Breast epithelium (tissue), 4 donors: ENCODE results near the gene CKS1B. TPM values are rescaled to one million over a fixed set of nuclear protein-coding genes. Genes with fewer than 3 reads are reported as not detected.

Experiments
- DNase-seq, 2 donors: peaks; one replicate each; pipeline ENCODE4 v3.0.0-alpha.2; 2019; ENCODE audit warnings: low spot score in 2 of 2
- H3K27ac ChIP-seq, 2 donors: fragments of 200-600 bp; sonication (generic) in 1 of 2; one replicate each; pipeline ENCODE4 v1.5.1; 2016 to 2019; ENCODE audit warnings: mild to moderate bottlenecking in 1 of 2
- H3K27me3 ChIP-seq, 2 donors: fragments of 200-600 bp; sonication (generic) in 1 of 2; one replicate each; pipeline versions ENCODE4 v1.5.1 to v1.6.0; 2017 to 2019; ENCODE audit warnings: control low read depth in 1 of 2, mild to moderate bottlenecking in 1 of 2
- H3K36me3 ChIP-seq: fragments of 200-600 bp; one replicate; pipeline ENCODE4 v1.5.1; 2019
- H3K4me1 ChIP-seq, 2 donors: fragments of 200-600 bp; sonication (generic); one replicate each; pipeline ENCODE4 v1.5.1; 2016 to 2019; ENCODE audit warnings: control low read depth in 1 of 2
- H3K4me3 ChIP-seq, 3 donors: fragments of 200-600 bp; sonication (generic); 1 replicate in 2 of 3; 2 replicates in 1 of 3; pipeline ENCODE4 v1.5.1; 2016 to 2019; ENCODE audit warnings: mild to moderate bottlenecking in 3 of 3, moderate library complexity in 2 of 3
- H3K9me3 ChIP-seq, 2 donors: fragments of 200-600 bp; sonication (generic) in 1 of 2; one replicate each; pipeline ENCODE4 v1.5.1; 2016 to 2019; ENCODE audit warnings: control low read depth in 1 of 2
- POLR2A ChIP-seq: fragments of 450-650 bp; IDR thresholded peaks from one replicate; pipeline ENCODE4 v1.6.1; 2016; ENCODE audit warnings: antibody characterized with exemption, mild to moderate bottlenecking, moderate library complexity
- POLR2AphosphoS5 ChIP-seq, 3 donors: sonication (generic); formaldehyde crosslinking; IDR thresholded peaks; one replicate each; pipeline ENCODE4 v1.6.1; 2017; ENCODE audit warnings: antibody characterized with exemption in 3 of 3
- intact Hi-C: fragments of 100-400 bp; cut with DNase I; formaldehyde crosslinking; loops from one replicate; pipeline ENCODE4 v1.15.1; 2023; ENCODE audit warnings: low total_unique reads
- total RNA-seq, 3 donors: library from RNA; depleted of rRNA; stranded (reverse); fragments of >200 nt; gene quantifications; one replicate each; pipeline ENCODE4 v1.1.0, GENCODE V29; 2016
- TF ChIP-seq, protein P1 (sequence below), 3 donors: fragments of 450-650 bp; IDR thresholded peaks; one replicate each; pipeline ENCODE4 v1.5.1; 2016 to 2017; ENCODE audit warnings: antibody characterized with exemption in 3 of 3, mild to moderate bottlenecking in 3 of 3, moderate library complexity in 3 of 3

The CKS1B gene
- total RNA-seq, 3 donors from 2014 or later: 44.6 to 104 (median 47.3) TPM

DNA sequence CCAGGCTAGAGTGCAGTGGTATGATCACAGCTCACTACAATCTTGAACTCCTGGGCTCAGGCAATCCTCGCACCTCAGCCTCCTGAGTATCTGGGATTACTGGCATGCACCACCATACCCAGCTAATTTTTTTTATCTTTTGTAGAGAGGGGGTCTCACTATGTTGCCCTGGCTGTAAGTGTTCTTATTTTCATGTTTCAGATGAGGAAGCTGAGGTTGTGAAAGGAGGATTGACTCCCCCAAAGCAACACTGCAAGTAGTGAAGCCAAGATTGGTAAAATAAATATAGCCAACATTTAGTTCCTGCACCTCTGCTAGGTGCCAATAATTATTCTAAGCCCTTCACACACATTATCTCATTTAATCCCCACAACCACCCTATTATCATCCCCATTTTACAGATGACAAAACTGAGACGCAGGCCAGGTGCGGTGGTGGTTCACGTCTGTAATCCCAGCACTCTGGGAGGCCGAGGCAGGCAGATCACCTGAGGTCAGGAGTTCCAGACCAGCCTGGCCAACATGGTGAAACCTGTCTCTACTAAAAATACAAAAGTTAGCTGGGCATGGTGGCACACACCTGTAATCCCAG, 40.0 kb upstream of the CKS1B start:
- Histone ChIP-seq H3K4me3 (no peak overlapping the region), H3K27ac (peak overlapping the region in 1 of 2 donors; percentile 7), H3K27me3 (no peaks in the 10 kb centered on the region), H3K36me3 (no peaks in the 10 kb centered on the region), H3K4me1 (peaks cover 0 to 9% of the 10 kb centered on the region in 2 donors), H3K9me3 (no peaks in the 10 kb centered on the region)
- intact Hi-C loops: loop anchor here (10.0 kb wide), 1 partner anchor 380 kb away; the partner anchor contains the start of gene UBE2Q1
- DNase-seq: no peak
- TF ChIP-seq POLR2AphosphoS5 (IDR thresholded peaks at IDR 0.05) (no peak), POLR2A (no peak)
- TF ChIP-seq, protein P1, sequence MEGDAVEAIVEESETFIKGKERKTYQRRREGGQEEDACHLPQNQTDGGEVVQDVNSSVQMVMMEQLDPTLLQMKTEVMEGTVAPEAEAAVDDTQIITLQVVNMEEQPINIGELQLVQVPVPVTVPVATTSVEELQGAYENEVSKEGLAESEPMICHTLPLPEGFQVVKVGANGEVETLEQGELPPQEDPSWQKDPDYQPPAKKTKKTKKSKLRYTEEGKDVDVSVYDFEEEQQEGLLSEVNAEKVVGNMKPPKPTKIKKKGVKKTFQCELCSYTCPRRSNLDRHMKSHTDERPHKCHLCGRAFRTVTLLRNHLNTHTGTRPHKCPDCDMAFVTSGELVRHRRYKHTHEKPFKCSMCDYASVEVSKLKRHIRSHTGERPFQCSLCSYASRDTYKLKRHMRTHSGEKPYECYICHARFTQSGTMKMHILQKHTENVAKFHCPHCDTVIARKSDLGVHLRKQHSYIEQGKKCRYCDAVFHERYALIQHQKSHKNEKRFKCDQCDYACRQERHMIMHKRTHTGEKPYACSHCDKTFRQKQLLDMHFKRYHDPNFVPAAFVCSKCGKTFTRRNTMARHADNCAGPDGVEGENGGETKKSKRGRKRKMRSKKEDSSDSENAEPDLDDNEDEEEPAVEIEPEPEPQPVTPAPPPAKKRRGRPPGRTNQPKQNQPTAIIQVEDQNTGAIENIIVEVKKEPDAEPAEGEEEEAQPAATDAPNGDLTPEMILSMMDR (IDR thresholded peaks at IDR 0.05): no peak

DNA sequence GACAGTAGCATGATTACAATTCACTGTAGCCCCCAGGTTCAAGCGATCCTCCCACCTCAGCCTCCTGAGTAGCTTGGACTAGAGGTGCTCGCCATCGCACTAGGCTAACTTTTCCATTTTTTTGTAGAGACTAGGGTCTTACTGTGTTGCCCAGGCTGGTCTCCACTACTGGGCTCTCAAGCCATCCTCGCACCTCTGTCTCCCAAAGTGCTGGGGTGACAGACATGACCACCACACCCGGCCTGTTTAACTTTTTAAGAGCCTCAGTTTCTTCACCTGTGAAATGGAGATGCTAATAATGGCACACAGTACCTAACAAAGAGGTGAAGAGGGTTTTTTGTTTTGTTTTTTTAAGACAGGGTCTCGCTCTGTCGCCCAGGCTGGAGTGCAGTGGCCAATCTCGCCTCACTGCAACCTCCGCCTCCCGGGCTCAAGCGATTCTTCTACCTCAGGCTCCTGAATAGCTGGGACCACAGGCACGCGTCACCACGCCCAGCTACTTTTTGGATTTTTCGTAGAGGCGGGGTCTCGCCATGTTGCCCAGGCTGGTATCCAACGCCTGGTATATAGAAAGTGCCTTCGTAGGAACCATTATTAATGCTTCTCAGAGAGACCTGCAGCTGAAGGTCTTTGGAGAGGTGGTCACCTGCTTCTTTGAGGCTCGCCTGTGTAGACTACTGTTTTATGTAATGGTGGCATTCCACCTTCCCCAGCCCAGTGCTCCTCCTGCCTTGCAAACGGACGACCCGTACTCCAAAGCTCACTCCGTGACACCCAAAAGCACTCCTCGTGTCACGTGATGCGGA, 38.5 kb upstream of the CKS1B start:
- intact Hi-C loops: loop anchor here (10.0 kb wide), 1 partner anchor 381 kb away; the partner anchor contains the start of gene UBE2Q1
- Histone ChIP-seq H3K9me3 (no peaks in the 10 kb centered on the region), H3K4me3 (peak overlapping the region; percentile 67 to 75 (median 69)), H3K36me3 (no peaks in the 10 kb centered on the region), H3K27me3 (no peaks in the 10 kb centered on the region), H3K4me1 (peaks cover 0 to 9% of the 10 kb centered on the region in 2 donors), H3K27ac (peak overlapping the region; percentile 97 to 98)
- no peak for TF ChIP-seq POLR2A
- no peak for TF ChIP-seq POLR2AphosphoS5 (IDR thresholded peaks at IDR 0.05)
- TF ChIP-seq, protein P1 (IDR thresholded peaks at IDR 0.05): no peak
- no peak for DNase-seq

DNA sequence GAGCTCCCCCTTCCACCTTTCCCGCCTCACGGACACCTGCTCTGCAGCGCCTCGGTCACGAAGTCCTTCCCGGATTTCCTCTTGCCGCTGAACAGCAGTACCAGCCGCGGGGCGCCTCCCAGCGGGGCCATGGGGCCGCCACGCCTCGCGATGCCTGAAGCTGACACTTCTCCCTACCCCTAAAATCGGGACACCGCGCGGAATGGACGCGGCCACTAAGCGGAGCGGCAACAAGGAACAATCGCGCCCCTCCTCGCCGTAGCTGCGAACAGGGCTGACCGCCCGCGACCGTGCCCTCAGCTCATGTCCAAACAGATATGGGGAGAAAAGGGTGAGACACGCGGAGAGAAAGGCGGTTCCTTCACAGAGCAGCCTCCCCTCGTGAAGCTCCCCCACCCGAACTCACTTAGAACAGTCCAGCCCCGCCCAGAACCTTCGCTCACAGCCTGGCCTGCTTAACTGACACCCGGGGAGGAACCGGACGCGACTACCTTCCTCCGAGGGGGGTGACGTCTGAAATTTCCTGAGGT, 37.9 kb upstream of the CKS1B start, which contains the start of gene PMVK:
Gene PMVK, minus strand, starts transcription at position 165 of the 530 bp plus-strand sequence. Its CDS starts 34 bp downstream, at position 131.
- peaks cover 0 to 9% of the 10 kb centered on the region in 2 donors for H3K4me1 ChIP-seq
- DNase-seq: peak; percentile 95 to 97
- peak within 1 kb of the TSS; percentile 97 to 98 for H3K27ac ChIP-seq
- TF ChIP-seq POLR2AphosphoS5 (IDR thresholded peaks at IDR 0.05) (peak; percentile 84 to 89 (median 85)), POLR2A (no peak)
- TF ChIP-seq, protein P1 (IDR thresholded peaks at IDR 0.05): peak in 2 of 3 donors; percentile 10 to 25
- H3K9me3 ChIP-seq: no peaks in the 10 kb centered on the region
- H3K36me3 ChIP-seq: no peaks in the 10 kb centered on the region
- intact Hi-C loops: loop anchor here (10.0 kb wide), 1 partner anchor 382 kb away; the partner anchor contains the start of gene UBE2Q1
- H3K27me3 ChIP-seq: no peaks in the 10 kb centered on the region
- H3K4me3 ChIP-seq: peak within 1 kb of the TSS; percentile 67 to 75 (median 69)

DNA sequence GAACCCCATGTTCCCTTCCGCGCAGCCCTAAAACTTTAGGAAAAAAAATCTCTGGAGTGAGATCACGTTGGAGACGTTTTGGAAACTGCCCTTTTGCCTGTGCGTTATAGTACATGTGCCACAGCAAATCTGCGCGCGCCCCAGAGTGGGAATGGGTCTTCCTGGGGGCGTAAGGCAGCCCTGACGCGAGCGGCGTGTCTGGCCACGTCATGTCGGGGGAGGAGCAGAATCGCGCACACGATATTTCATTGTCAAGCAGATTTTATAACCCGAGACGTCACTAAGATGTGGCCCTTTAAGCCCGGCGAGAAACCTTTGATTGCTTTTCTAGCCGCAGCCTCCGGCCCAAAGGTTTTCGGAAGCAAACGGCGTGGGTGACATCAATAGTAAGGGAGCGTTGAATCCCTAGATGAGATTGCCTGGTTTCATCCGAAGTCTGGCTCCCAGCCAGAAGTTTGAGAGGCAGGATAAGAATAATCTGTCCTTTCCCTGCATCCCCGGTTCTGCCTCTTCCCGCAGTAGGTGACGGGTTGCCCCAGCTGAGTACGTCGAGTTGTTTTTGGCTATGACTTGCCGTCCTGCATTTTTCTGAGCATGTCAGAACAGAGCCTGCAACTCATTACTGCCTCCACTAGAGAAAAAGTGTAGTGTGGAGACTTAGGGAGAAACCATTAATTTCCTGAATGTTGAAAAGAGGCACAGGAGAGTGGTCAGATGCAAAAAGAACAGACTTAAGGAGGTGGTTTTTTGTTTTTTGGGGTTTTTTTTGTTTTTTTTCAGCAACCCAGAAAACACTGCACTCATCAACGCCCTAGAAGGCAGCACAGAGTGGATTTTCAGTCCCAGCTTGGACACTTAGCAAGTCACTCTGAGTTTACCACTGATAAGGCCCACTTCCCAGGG, 37.1 kb upstream of the CKS1B start:
- H3K27me3 ChIP-seq: no peaks in the 10 kb centered on the region
- H3K9me3 ChIP-seq: no peaks in the 10 kb centered on the region
- peak; percentile 89 to 90 for DNase-seq
- H3K4me1 ChIP-seq: peaks cover 0 to 7% of the 10 kb centered on the region in 2 donors
- TF ChIP-seq POLR2A: no peak
- TF ChIP-seq, protein P1 (IDR thresholded peaks at IDR 0.05): peak; percentile 24 to 69 (median 35)
- peak; percentile 77 to 89 (median 82) for TF ChIP-seq POLR2AphosphoS5 (IDR thresholded peaks at IDR 0.05)
- peak overlapping the region; percentile 67 to 75 (median 69) for H3K4me3 ChIP-seq
- intact Hi-C loops: loop anchor here (10.0 kb wide), 1 partner anchor 383 kb away; the partner anchor contains the start of gene UBE2Q1
- no peaks in the 10 kb centered on the region for H3K36me3 ChIP-seq
- peak overlapping the region; percentile 97 to 98 for H3K27ac ChIP-seq
